ENCODE results near the gene SLC7A5. TPM values are rescaled to one million over a fixed set of nuclear protein-coding genes. Genes with fewer than 3 reads are reported as not detected.

SLC7A5 gene
- total RNA-seq, 2 donors from 2014 or later, result 374 to 588 TPM

GRCh38 chr16:87835882-87836331, 33.4 kb downstream of the SLC7A5 start:
- Histone ChIP-seq H3K27ac (ENCODE audit: low read depth, low read length) (no peak overlapping the region), H3K36me3 (ENCODE audit: control insufficient read depth, insufficient read depth, low read length) (peaks cover 97% of the 10 kb centered on the region), H3K27me3 (ENCODE audit: control insufficient read depth, insufficient read depth, low read length, poor library complexity, severe bottlenecking) (no peaks in the 10 kb centered on the region), H3K9me3 (ENCODE audit: control insufficient read depth, low read length) (no peaks in the 10 kb centered on the region), H3K4me3 (ENCODE audit: low read length) (no peak overlapping the region), H3K9ac (ENCODE audit: extremely low read depth, low read length, poor library complexity, severe bottlenecking) (no peak overlapping the region), H3K4me1 (ENCODE audit: control insufficient read depth, insufficient read depth, low read length) (no peaks in the 10 kb centered on the region)
- Mint-ChIP-seq H3K4me3 (no peak overlapping the region), H3K27ac (peak overlapping the region; percentile 21), H3K9me3 (no peaks in the 10 kb centered on the region), H3K27me3 (ENCODE audit: insufficient read depth) (no peaks in the 10 kb centered on the region), H3K4me1 (peaks cover 2% of the 10 kb centered on the region), H3K36me3 (ENCODE audit: low read depth) (peaks cover 35% of the 10 kb centered on the region)
- 90 to 94% methylated on average over 18 to 20 of the region's 20 CpGs for WGBS, 2 experiments (ENCODE audit: insufficient coverage in 1 of 2, insufficient read length in 1 of 2)
- no peak for TF ChIP-seq CTCF (conservative IDR thresholded peaks at IDR 0.05)
- DNase-seq, result no peak

- peak overlapping the region; percentile 4 for H3K27ac ChIP-seq (ENCODE audit: low read depth, low read length)
- Mint-ChIP-seq H3K4me1 (peaks cover 11% of the 10 kb centered on the region), H3K36me3 (ENCODE audit: low read depth) (peaks cover 41% of the 10 kb centered on the region), H3K27me3 (ENCODE audit: insufficient read depth) (no peaks in the 10 kb centered on the region), H3K27ac (no peak overlapping the region), H3K9me3 (no peaks in the 10 kb centered on the region), H3K4me3 (no peak overlapping the region)
- peaks cover 97% of the 10 kb centered on the region for H3K36me3 ChIP-seq (ENCODE audit: control insufficient read depth, insufficient read depth, low read length)
- no peak for TF ChIP-seq CTCF (conservative IDR thresholded peaks at IDR 0.05)
- DNase-seq, result no peak
- H3K27me3 ChIP-seq (ENCODE audit: control insufficient read depth, insufficient read depth, low read length, poor library complexity, severe bottlenecking), result no peaks in the 10 kb centered on the region
- H3K4me3 ChIP-seq (ENCODE audit: low read length), result no peak overlapping the region
- no peak overlapping the region for H3K9ac ChIP-seq (ENCODE audit: extremely low read depth, low read length, poor library complexity, severe bottlenecking)
- WGBS, 2 experiments (ENCODE audit: insufficient coverage in 1 of 2, insufficient read length in 1 of 2), result 91 to 96% methylated on average over 16 to 24 of the region's 24 CpGs
- no peaks in the 10 kb centered on the region for H3K9me3 ChIP-seq (ENCODE audit: control insufficient read depth, low read length)
- H3K4me1 ChIP-seq (ENCODE audit: control insufficient read depth, insufficient read depth, low read length), result no peaks in the 10 kb centered on the region
Measured at GRCh38 chr16:87834668-87835473, 34.4 kb downstream of the SLC7A5 start.

- Histone ChIP-seq H3K9ac (ENCODE audit: extremely low read depth, low read length, poor library complexity, severe bottlenecking) (no peak overlapping the region), H3K4me3 (ENCODE audit: low read length) (no peak overlapping the region), H3K9me3 (ENCODE audit: control insufficient read depth, low read length) (no peaks in the 10 kb centered on the region), H3K27me3 (ENCODE audit: control insufficient read depth, insufficient read depth, low read length, poor library complexity, severe bottlenecking) (no peaks in the 10 kb centered on the region), H3K27ac (ENCODE audit: low read depth, low read length) (no peak overlapping the region), H3K36me3 (ENCODE audit: control insufficient read depth, insufficient read depth, low read length) (peaks cover 97% of the 10 kb centered on the region), H3K4me1 (ENCODE audit: control insufficient read depth, insufficient read depth, low read length) (peaks cover 3% of the 10 kb centered on the region)
- H3K36me3 Mint-ChIP-seq (ENCODE audit: low read depth), result peaks cover 43% of the 10 kb centered on the region
- H3K9me3 Mint-ChIP-seq, result no peaks in the 10 kb centered on the region
- WGBS, 2 experiments (ENCODE audit: insufficient coverage in 1 of 2, insufficient read length in 1 of 2), result 96 to 99% methylated on average over 20 to 23 of the region's 23 CpGs
- no peaks in the 10 kb centered on the region for H3K27me3 Mint-ChIP-seq (ENCODE audit: insufficient read depth)
- DNase-seq, result no peak
- no peak overlapping the region for H3K4me3 Mint-ChIP-seq
- no peak for TF ChIP-seq CTCF (conservative IDR thresholded peaks at IDR 0.05)
- no peak overlapping the region for H3K27ac Mint-ChIP-seq
- peaks cover 16% of the 10 kb centered on the region for H3K4me1 Mint-ChIP-seq
Measured at GRCh38 chr16:87834005-87834667, 35.2 kb downstream of the SLC7A5 start.
